ENCODE results near the gene PTPRT.

Gene PTPRT

GRCh38 chr20:42565235-42565995 is 624.3 kb downstream of the PTPRT start:
- Mint-ChIP-seq H3K36me3 (no peaks in the 10 kb centered on the region), H3K27me3 (peaks cover 3% of the 10 kb centered on the region), H3K4me3 (no peak overlapping the region), H3K9me3 (no peaks in the 10 kb centered on the region), H3K27ac (no peak overlapping the region), H3K4me1 (no peaks in the 10 kb centered on the region)
- ATAC-seq (ENCODE audit: low read depth) (no peak), DNase-seq (ENCODE audit: low spot score in 2 of 2) (no peak)

DNA sequence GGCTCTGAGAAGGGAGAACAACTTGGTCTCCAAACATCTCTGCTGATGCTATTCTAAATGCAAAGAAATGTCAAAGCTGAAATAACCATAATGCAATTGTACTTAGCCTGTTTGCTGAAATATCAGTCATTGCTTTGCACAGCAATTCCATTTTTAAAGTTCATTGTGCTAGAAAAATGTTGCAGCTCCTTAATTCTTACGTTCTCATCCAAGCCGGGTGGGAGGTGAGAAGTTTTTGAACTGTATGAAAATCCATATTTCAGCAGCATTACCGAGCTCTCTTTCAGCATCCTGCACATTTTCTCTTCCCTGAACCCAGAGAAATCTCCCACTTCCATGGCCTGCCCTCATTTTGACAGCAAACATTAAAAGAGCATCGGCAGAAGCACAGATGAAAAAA is 630.0 kb downstream of the PTPRT start:
- no peak for ATAC-seq (ENCODE audit: low read depth)
- Mint-ChIP-seq H3K36me3 (no peaks in the 10 kb centered on the region), H3K9me3 (no peaks in the 10 kb centered on the region), H3K27ac (no peak overlapping the region), H3K4me1 (no peaks in the 10 kb centered on the region), H3K27me3 (peaks cover 3% of the 10 kb centered on the region), H3K4me3 (no peak overlapping the region)
- no peak for DNase-seq (ENCODE audit: low spot score in 2 of 2)

GRCh38 chr20:42556575-42556974 is 633.1 kb downstream of the PTPRT start:
- no peaks in the 10 kb centered on the region for H3K9me3 Mint-ChIP-seq
- no peak overlapping the region for H3K4me3 Mint-ChIP-seq
- H3K27ac Mint-ChIP-seq: no peak overlapping the region
- DNase-seq (ENCODE audit: low spot score in 2 of 2) (no peak), ATAC-seq (ENCODE audit: low read depth) (no peak)
- no peaks in the 10 kb centered on the region for H3K36me3 Mint-ChIP-seq
- H3K4me1 Mint-ChIP-seq: peaks cover 5% of the 10 kb centered on the region
- H3K27me3 Mint-ChIP-seq: no peaks in the 10 kb centered on the region

DNA sequence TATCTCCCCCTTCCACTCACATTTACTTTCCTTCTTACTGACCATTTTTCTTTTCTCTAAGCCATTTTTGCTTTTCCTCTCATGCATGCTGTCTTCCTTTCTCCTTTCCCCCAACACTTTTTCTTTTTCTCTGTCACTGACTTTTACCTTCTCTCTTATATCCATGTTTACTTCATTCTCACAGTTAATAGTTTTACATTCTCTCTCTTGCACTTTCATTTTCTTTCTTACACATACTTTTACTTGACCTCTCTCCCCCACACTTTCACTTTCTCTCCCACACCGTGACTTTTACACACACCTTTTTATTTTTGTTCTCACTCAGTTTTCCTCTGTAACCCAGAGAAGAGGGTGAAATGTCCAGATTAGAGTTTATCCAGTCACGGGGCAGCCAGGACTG is 636.3 kb downstream of the PTPRT start:
- Mint-ChIP-seq H3K36me3 (no peaks in the 10 kb centered on the region), H3K27ac (no peak overlapping the region), H3K4me3 (peak overlapping the region; percentile 52), H3K9me3 (no peaks in the 10 kb centered on the region), H3K27me3 (no peaks in the 10 kb centered on the region), H3K4me1 (peaks cover 5% of the 10 kb centered on the region)
- DNase-seq (ENCODE audit: low spot score in 2 of 2) (no peak), ATAC-seq (ENCODE audit: low read depth) (no peak)

DNA sequence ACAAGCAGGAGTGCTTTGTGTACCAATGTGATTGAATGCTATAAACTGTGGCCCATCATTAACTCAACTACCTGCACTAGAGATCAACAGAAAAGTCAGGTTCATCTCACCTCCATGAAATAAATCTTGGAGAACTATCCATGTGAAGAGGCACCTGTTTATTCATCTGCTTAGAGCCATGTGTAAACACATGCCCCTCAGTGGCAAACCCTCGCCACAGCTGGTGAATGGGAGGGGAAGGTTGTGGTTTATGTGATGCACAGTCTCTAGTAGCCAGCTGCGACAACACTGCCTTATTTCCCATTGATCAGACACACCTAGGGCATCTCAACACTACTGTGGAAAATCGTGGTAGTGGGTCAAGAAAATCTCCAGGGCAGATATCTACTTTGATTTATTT is 640.2 kb downstream of the PTPRT start:
- Mint-ChIP-seq H3K27me3 (no peaks in the 10 kb centered on the region), H3K9me3 (no peaks in the 10 kb centered on the region), H3K4me3 (no peak overlapping the region), H3K4me1 (peaks cover 5% of the 10 kb centered on the region), H3K36me3 (no peaks in the 10 kb centered on the region), H3K27ac (no peak overlapping the region)
- DNase-seq (ENCODE audit: low spot score in 2 of 2): no peak
- ATAC-seq (ENCODE audit: low read depth): no peak

GRCh38 chr20:42544926-42545325 is 644.8 kb downstream of the PTPRT start:
- peaks cover 1% of the 10 kb centered on the region for H3K9me3 Mint-ChIP-seq
- H3K36me3 Mint-ChIP-seq: no peaks in the 10 kb centered on the region
- no peaks in the 10 kb centered on the region for H3K4me1 Mint-ChIP-seq
- H3K4me3 Mint-ChIP-seq: no peak overlapping the region
- H3K27ac Mint-ChIP-seq: no peak overlapping the region
- DNase-seq (ENCODE audit: low spot score in 2 of 2): no peak
- no peak for ATAC-seq (ENCODE audit: low read depth)
- no peaks in the 10 kb centered on the region for H3K27me3 Mint-ChIP-seq

DNA sequence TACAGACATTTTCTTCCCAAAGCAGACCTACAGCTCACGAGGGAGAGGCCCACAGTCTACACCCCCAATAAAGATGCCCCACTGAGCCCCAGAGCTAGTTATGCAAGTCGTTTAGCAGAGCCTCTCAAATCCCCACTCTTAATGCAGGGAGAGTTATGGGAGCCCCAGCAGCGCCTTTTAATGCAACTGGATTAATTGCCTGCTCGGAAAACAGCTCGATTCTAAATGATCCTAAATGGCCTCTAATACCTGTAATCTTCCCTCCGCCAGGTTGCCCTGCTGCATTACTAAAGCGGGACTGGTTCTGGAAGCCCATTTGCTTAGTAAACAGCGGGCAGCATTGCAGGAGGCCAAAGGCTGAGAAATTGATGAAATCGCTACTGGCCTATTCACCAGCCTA is 656.9 kb downstream of the PTPRT start:
- no peaks in the 10 kb centered on the region for H3K36me3 Mint-ChIP-seq
- H3K27ac Mint-ChIP-seq: no peak overlapping the region
- ATAC-seq (ENCODE audit: low read depth) (no peak), DNase-seq (ENCODE audit: low spot score in 2 of 2) (no peak)
- H3K27me3 Mint-ChIP-seq: no peaks in the 10 kb centered on the region
- no peaks in the 10 kb centered on the region for H3K9me3 Mint-ChIP-seq
- peaks cover 4% of the 10 kb centered on the region for H3K4me1 Mint-ChIP-seq
- H3K4me3 Mint-ChIP-seq: no peak overlapping the region

GRCh38 chr20:42531508-42531961 is 658.2 kb downstream of the PTPRT start:
- Mint-ChIP-seq H3K4me3 (no peak overlapping the region), H3K27ac (no peak overlapping the region), H3K27me3 (no peaks in the 10 kb centered on the region), H3K4me1 (peaks cover 4% of the 10 kb centered on the region), H3K9me3 (no peaks in the 10 kb centered on the region), H3K36me3 (no peaks in the 10 kb centered on the region)
- ATAC-seq (ENCODE audit: low read depth) (no peak), DNase-seq (ENCODE audit: low spot score in 2 of 2) (no peak)

- ATAC-seq (ENCODE audit: low read depth) (no peak), DNase-seq (ENCODE audit: low spot score in 2 of 2) (no peak)
- peaks cover 4% of the 10 kb centered on the region for H3K4me1 Mint-ChIP-seq
- no peak overlapping the region for H3K4me3 Mint-ChIP-seq
- H3K27ac Mint-ChIP-seq: no peak overlapping the region
- H3K27me3 Mint-ChIP-seq: no peaks in the 10 kb centered on the region
- H3K36me3 Mint-ChIP-seq: no peaks in the 10 kb centered on the region
- H3K9me3 Mint-ChIP-seq: no peaks in the 10 kb centered on the region
These were observed 658.8 kb downstream of the PTPRT start for GRCh38 chr20:42530855-42531448.

DNA sequence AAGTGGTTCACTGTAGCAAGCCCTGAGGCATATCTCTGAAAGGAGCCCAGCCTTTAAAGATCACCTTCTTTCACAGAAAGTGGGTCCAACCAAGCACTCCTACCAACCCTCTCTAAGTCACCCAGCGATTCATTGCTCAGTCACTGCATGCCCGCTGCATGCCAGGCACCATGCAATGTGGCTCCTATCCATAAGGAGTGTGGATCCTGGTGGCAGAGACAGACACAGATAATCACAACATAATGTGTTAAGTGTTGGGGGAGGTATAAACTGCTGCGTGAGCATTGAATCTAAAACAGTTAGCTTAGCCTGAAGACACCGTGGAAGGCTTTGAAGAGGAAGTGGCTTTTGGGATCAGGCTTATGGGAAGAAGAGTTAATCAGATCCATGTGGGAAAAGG is 659.5 kb downstream of the PTPRT start:
- no peaks in the 10 kb centered on the region for H3K9me3 Mint-ChIP-seq
- H3K27ac Mint-ChIP-seq: no peak overlapping the region
- no peaks in the 10 kb centered on the region for H3K27me3 Mint-ChIP-seq
- H3K36me3 Mint-ChIP-seq: no peaks in the 10 kb centered on the region
- H3K4me1 Mint-ChIP-seq: peaks cover 4% of the 10 kb centered on the region
- DNase-seq (ENCODE audit: low spot score in 2 of 2) (no peak), ATAC-seq (ENCODE audit: low read depth) (no peak)
- H3K4me3 Mint-ChIP-seq: no peak overlapping the region

- H3K9me3 Mint-ChIP-seq: peaks cover 8% of the 10 kb centered on the region
- no peak for DNase-seq (ENCODE audit: low spot score in 2 of 2)
- no peak overlapping the region for H3K4me3 Mint-ChIP-seq
- H3K4me1 Mint-ChIP-seq: no peaks in the 10 kb centered on the region
- no peak for ATAC-seq (ENCODE audit: low read depth)
- H3K27me3 Mint-ChIP-seq: peaks cover 1% of the 10 kb centered on the region
- no peak overlapping the region for H3K27ac Mint-ChIP-seq
- no peaks in the 10 kb centered on the region for H3K36me3 Mint-ChIP-seq
These were observed 665.6 kb downstream of the PTPRT start for GRCh38 chr20:42524058-42524457.

DNA sequence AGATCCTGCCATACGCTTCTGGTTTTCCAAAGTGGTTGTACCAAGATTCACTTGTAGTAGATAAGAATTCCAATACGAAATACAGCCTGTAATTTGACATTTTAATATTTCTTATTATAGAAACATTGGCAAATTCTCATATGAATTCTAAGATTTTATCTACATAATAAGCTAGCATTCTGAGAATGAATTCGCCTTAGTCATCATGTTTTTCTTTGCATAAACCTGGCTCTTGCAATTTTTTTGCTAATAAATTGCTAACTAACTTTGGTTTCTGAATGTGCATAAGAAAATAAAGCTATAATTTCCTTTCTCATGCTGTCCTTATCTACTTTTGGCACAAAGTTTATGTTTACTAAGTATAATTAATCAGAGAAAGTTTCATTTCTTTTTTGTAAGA is 673.0 kb downstream of the PTPRT start:
- no peaks in the 10 kb centered on the region for H3K27me3 Mint-ChIP-seq
- no peak overlapping the region for H3K4me3 Mint-ChIP-seq
- H3K9me3 Mint-ChIP-seq: peaks cover 6% of the 10 kb centered on the region
- DNase-seq (ENCODE audit: low spot score in 2 of 2) (no peak), ATAC-seq (ENCODE audit: low read depth) (no peak)
- H3K4me1 Mint-ChIP-seq: no peaks in the 10 kb centered on the region
- no peaks in the 10 kb centered on the region for H3K36me3 Mint-ChIP-seq
- H3K27ac Mint-ChIP-seq: no peak overlapping the region

- no peaks in the 10 kb centered on the region for H3K36me3 Mint-ChIP-seq
- ATAC-seq (ENCODE audit: low read depth): no peak
- no peaks in the 10 kb centered on the region for H3K27me3 Mint-ChIP-seq
- no peaks in the 10 kb centered on the region for H3K4me1 Mint-ChIP-seq
- no peak overlapping the region for H3K4me3 Mint-ChIP-seq
- no peaks in the 10 kb centered on the region for H3K9me3 Mint-ChIP-seq
- no peak overlapping the region for H3K27ac Mint-ChIP-seq
- DNase-seq (ENCODE audit: low spot score in 2 of 2): no peak
These were observed 679.0 kb downstream of the PTPRT start for GRCh38 chr20:42510686-42511085.

- Mint-ChIP-seq H3K9me3 (no peaks in the 10 kb centered on the region), H3K36me3 (no peaks in the 10 kb centered on the region), H3K27me3 (no peaks in the 10 kb centered on the region), H3K4me3 (no peak overlapping the region), H3K4me1 (no peaks in the 10 kb centered on the region), H3K27ac (no peak overlapping the region)
- ATAC-seq (ENCODE audit: low read depth) (no peak), DNase-seq (ENCODE audit: low spot score in 2 of 2) (no peak)
These were observed 681.8 kb downstream of the PTPRT start for GRCh38 chr20:42507874-42508273.

GRCh38 chr20:42506397-42506796 is 683.3 kb downstream of the PTPRT start:
- no peak overlapping the region for H3K27ac Mint-ChIP-seq
- H3K36me3 Mint-ChIP-seq: no peaks in the 10 kb centered on the region
- DNase-seq (ENCODE audit: low spot score in 2 of 2) (no peak), ATAC-seq (ENCODE audit: low read depth) (no peak)
- no peaks in the 10 kb centered on the region for H3K27me3 Mint-ChIP-seq
- H3K4me1 Mint-ChIP-seq: no peaks in the 10 kb centered on the region
- H3K4me3 Mint-ChIP-seq: no peak overlapping the region
- H3K9me3 Mint-ChIP-seq: no peaks in the 10 kb centered on the region
